ENCODE results near the gene HDAC4.

The HDAC4 gene

GRCh38 chr2:239262484-239263230, 138.2 kb downstream of the HDAC4 start:
- DNase-seq = no peak

DNA sequence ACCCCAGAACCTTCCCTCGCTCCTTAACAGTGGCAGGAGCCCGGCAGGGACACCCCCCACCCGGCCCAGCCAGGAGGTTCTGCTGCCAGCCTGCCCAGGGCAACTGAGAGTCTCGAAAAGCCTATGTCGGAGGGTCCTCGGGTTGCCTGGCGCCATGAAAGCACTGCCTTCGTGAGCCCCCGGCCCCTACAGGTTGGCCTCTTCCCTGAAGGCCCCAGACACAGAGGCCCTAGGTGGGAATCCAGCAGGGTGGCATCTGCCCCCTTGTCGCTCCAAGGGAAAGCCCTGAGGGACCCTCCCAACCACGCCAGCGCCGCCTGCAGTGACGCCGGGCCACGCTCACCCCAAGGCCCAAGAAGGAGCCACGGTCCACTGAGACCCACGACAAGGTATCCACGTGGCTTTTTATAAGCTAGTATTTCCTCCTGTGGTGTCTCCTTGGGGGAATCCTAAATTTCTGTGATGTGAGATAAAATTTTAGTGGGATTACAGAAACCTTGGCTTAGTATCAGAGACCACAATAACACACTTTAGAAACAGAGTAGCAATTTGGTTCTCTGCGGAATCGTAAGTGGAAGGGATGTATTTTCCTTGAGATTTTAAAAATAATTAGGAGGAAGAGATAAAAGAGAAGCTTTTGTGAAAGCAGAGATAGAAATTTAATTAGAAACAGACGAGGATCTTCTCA, 138.9 kb downstream of the HDAC4 start:
- no peak for DNase-seq

GRCh38 chr2:239261356-239261755, 139.5 kb downstream of the HDAC4 start:
- DNase-seq = no peak

DNA sequence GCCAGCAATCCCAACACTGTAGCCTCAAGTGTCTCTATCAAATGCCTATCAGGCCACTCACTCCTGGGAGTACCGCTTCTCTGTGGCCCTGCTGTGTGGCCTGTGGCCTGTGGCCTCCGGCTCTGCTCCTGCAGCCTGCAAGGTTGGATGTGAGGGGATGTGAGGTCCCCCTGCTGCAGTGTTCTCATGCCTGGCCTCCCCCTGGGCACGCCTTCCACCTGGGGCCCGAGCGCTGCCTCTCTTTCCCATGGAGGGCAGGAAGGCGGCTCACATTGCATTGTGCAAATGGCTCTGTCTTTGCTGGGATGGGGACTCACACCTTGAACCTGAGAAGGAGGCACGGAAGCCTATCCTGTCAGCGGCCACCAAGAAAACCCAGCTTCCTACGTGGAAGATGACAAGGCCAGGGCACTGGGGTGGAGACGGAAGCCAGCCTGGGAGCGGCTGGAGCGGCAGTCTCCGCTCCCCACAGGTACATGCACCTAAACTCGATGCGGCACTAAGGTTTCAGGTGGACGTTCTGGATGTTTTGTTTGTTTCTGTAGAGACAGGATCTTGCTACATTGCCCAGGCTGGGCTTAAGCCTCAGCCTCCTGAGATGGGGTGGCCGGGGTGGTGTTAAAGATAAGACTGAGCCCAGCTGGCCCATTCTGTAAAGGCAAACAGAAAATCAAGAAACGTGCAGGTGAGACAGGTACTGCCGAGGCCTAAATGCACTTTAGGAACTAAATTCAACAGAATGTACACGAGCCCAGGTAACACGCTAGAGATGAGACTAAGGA, 140.1 kb downstream of the HDAC4 start:
- no peak for DNase-seq

DNA sequence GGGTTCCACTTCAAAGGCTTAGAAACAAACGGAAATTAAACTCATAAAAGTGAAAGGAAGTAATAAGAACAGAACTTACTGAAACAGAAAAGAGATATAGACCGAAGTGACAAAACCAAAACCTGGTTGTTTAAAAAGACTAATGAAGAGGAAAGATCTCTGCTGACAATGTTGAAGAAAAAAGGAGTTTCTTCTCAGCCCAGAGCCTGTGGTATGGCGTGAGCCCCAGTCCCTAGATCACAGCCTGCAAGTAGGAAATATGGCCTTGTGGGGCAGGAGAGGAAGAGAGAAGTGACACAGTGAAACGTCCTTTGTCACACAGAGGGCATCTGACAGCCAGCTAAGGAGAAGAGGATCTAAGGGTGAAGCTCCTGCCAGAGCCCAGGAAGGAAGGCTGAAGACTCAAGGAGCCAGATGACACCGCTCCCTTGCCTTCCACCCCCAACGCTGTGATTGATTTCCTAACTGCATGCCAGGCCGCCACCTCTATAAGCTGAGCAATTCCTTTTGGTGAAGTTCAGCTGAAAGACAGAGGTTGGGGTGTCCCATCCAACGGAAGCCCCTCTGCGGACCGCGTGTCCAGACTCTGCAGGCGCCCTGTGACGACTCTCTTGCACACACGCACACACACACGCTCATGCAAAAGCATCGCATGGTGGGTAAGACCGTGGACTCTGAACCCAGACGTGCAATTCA, 141.1 kb downstream of the HDAC4 start:
- DNase-seq = peak; percentile 45

- DNase-seq = peak; percentile 20
These were observed 141.6 kb downstream of the HDAC4 start for GRCh38 chr2:239259173-239259572.

GRCh38 chr2:239258248-239258647, 142.6 kb downstream of the HDAC4 start:
- DNase-seq = no peak

DNA sequence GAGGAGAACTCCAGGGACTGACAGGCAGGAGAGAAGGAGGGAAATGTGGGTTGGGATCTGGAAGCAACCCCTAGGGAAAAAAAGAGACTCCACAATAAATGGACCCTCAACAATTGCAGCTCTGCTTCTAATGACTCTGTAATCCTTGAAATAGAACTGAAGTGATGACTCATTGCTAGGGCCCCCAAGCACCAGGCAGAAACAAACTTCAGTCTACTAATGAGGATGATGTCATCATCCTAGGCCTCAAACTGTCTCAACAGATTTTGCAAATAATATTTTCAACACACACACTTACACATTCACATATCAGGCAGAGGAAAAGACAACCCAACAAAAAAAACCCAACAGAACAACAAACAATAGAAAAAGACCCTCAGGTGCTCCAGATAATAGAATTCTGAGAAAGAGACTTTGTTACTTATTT, 143.3 kb downstream of the HDAC4 start:
- DNase-seq = peak; percentile 21

- DNase-seq = no peak
These were observed 144.5 kb downstream of the HDAC4 start for GRCh38 chr2:239256350-239256743.

DNA sequence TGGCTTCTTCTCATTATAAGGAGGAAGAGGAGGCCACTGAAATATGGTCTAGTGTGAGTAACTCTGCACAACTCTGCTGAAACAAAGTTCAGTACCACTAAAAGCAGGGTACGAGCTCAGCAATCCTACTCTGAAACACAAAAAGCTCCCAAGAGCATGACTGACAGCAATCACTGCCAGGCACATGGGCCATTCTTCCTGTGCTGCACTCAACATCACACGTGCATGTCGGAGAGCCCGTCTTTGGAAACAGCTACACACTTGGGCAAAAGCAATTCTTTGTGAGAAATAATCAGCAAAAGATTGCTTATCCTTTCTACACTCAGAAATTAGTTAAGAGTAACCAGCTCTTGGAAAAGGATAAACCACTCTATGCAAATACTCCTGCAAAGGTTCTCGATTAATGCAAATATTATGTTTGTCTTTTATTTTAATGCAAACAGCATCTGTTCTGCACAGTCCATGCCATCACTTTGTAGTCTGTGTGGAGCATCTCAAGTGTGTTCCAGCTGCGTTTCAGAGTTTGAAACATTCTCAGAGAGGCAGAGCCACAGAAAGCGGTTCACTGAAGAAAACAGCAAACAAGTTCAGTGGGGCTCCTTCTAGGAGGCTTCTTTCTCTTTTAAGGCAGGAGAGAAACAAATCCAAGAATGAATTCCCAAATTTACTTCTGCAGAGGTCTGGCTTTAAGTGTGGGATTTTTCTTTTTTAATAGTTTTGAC, 145.0 kb downstream of the HDAC4 start:
- no peak for DNase-seq

GRCh38 chr2:239255218-239255617, 145.6 kb downstream of the HDAC4 start:
- DNase-seq = no peak

- DNase-seq = no peak
These were observed 147.0 kb downstream of the HDAC4 start for GRCh38 chr2:239253701-239254436.

GRCh38 chr2:239253264-239253663, 147.6 kb downstream of the HDAC4 start:
- no peak for DNase-seq

DNA sequence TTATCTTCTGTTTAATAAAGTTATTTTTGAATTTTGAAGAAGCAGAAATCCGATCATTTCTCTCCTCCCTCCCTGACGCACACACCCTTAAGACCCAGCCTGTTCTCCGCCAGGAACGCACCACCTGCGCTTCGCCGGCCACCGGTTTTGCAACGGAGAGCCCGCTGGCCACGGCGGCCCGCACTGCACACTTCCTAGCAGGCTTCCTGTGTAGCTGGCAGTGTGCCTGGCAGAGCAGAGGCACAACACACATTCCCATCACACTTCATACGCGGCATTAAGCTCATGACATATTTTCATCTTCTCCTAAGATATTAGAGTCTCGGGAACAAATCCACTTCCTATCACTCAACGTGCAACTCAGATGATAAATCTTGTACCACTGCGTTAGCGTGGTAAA, 148.0 kb downstream of the HDAC4 start:
- DNase-seq = no peak

DNA sequence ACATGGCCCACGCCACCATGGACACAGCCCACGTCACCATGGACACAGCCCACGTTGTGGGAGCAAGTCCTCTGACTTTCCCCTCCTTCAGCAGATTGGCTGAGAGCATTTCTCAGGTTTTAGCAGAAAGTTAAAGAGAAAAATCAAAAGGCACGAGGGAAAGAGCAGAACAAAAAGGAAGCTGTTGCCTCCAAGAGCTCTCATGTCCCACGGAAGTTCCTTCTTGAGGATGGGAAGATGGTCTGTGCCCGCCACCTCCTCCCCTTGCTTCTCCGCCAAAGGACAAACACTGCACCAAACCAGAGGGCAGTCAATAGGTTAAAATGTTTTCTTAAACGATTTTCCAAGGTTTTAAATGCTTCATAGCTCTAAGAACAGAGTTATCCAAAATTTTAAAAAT, 148.4 kb downstream of the HDAC4 start:
- DNase-seq = no peak

DNA sequence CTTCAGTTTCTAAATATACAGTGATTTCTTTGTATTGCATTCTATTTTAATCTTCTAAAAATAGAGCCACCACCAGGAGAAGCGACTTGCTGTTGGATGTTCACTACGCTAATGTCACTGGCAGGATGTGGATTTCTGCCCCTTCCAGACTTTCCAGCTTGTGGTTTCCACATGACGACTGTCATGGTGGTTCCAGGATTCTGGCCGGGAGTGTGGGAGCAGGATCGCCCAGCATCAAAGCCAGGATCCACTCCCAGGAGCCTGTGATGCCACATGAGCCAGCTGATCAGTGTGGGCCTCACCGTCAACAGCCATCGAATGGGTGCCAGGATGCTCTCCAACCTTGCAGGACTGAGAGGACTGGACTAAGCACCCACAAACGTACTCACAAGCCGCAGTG, 148.8 kb downstream of the HDAC4 start:
- DNase-seq = no peak

- no peak for DNase-seq
These were observed 150.4 kb downstream of the HDAC4 start for GRCh38 chr2:239250216-239251081.

GRCh38 chr2:239249776-239250175, 151.0 kb downstream of the HDAC4 start:
- no peak for DNase-seq

DNA sequence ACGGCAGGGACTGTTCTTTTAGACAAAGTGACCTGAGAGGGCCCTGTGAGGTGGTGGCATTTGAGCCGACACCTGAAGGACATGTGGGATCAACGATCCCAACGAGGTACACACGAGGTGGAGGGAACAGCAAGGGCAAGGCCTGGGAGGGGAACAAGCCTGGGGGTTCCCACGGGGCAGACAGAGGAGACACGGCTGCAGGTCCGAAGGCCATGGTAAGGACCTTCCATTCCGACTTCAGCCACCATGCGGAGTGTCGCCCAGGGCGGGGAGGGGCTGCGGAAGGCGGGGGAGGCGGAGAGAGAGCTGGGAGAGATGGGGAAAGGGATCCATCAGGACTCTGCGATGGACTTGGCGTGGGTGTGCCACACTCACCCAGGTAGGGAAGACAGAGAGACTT, 151.8 kb downstream of the HDAC4 start:
- DNase-seq = no peak

DNA sequence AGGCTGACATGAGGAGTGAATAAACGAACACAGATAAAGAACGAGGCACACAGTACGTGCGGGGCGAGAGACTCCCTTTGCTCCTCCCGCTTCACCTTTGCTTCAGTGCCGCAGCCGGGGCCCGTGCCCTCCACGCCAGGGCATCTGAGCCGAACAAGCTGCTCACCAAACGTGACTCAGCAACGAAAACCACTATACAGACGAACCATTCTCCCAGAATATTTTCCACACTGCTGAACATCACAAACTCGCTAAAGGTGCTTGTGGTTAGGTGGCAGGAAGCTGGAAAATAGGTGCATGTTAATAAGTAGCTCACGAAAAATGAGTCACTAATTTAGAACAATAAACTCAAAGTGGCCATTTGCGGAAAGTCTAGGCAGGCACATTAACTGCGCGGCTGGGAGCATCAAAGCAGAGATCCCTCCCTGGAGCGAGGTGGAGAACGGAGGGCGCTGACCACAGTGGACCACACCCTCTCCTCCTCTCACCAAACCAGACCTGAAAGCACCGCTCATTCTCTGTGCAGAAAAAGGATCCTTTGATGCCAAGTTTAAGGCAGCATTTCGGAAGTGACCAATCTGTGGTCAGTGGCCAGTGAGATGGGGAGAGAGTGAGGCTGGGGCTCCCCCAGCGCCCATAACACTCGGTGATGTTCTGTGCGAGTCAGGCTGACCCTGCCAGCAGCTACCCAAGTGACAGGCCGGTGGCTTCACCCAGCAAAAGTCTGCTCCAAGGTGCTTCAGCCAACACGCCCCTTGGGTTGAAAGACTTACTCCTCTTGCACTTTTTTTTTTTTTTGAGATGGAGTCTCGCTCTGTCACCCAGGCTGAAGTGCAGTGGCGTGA, 153.2 kb downstream of the HDAC4 start:
- DNase-seq = no peak
